Measurements from ENCODE around the gene BAZ2A. TPM values are rescaled to one million over a fixed set of nuclear protein-coding genes. Genes with fewer than 3 reads are reported as not detected.
A peak's percentile ranks its signal among the peaks of the same experiment; 100 is the strongest.

The BAZ2A gene
- polyA plus RNA-seq, 1 donor (not counting 4 experiments of a cell fraction or from before 2014, with no cell fraction given): 55.7 TPM

DNA sequence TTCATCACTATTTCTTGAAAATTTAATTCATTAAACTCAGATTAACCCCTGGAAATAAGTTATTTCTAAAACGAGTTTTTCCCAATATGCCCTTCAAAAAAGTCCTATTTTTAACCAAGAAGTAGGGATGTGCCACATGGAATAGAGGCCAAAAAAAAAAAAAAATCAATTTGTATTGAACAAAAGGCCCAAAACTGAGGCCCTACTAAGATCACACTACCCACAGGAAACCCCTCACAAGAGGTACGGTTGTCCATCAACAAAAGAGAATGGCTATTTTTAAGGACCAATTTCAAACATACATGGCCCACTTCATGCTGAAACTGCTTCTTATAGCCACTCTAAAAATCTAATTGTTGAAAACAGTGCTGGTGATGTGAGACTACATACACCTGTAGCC is 7.5 kb upstream of the BAZ2A start:
- peaks cover 33% of the 10 kb centered on the region for H3K4me1 ChIP-seq (ENCODE audit: control insufficient read depth, extremely low read depth, insufficient read depth, low read length)
- H3K36me3 ChIP-seq (ENCODE audit: control insufficient read depth in 2 of 2, extremely low read depth in 1 of 2, insufficient read depth in 2 of 2, low read length in 2 of 2): peaks cover 14 to 34% of the 10 kb centered on the region in 2 experiments
- dilution Hi-C loops (cut with MboI; ENCODE audit: extremely low pct_ligation_motif_present, low sequenced_read_pairs): no loop called here
- H2AFZ ChIP-seq (ENCODE audit: control insufficient read depth, low read length): no peak overlapping the region
- no peaks in the 10 kb centered on the region for H3K27me3 ChIP-seq (ENCODE audit: control insufficient read depth, extremely low read depth, insufficient read depth, low read length)
- no peak overlapping the region for H3K4me3 ChIP-seq (ENCODE audit: control insufficient read depth in 2 of 3, extremely low read depth in 1 of 3, insufficient read depth in 2 of 3, low read depth in 1 of 3, low read length in 3 of 3)
- H3K9me3 ChIP-seq (ENCODE audit: control insufficient read depth, low read depth, low read length): no peaks in the 10 kb centered on the region
- peak overlapping the region; percentile 29 for H3K27ac ChIP-seq (ENCODE audit: control insufficient read depth, insufficient read depth, low read length)
- H3K9me1 ChIP-seq (ENCODE audit: control insufficient read depth, extremely low read depth, insufficient read depth, low read length): peaks cover 4% of the 10 kb centered on the region
- no peak overlapping the region for H3K9ac ChIP-seq (ENCODE audit: control insufficient read depth, extremely low read depth, insufficient read depth, low read length)
- H3K79me2 ChIP-seq (ENCODE audit: control insufficient read depth, insufficient read depth, low read length): peaks cover 45% of the 10 kb centered on the region
- H4K20me1 ChIP-seq (ENCODE audit: control insufficient read depth, extremely low read depth, insufficient read depth, low read length): no peaks in the 10 kb centered on the region
- TF ChIP-seq CTCF (optimal IDR thresholded peaks at IDR 0.05 in 1 of 3, IDR thresholded peaks at IDR 0.05 in 1 of 3, conservative IDR thresholded peaks at IDR 0.05 in 1 of 3; ENCODE audit: extremely low read depth in 1 of 3, insufficient read depth in 2 of 3, low read length in 3 of 3): no peak
- no peak for TF ChIP-seq EZH2 (IDR thresholded peaks at IDR 0.05; ENCODE audit: low read length)
- DNase-seq (ENCODE audit: low read depth, low spot score) (no peak), FAIRE-seq (no peak)
- no peak overlapping the region for H3K4me2 ChIP-seq (ENCODE audit: control insufficient read depth, extremely low read depth, insufficient read depth, low read depth, low read length)

DNA sequence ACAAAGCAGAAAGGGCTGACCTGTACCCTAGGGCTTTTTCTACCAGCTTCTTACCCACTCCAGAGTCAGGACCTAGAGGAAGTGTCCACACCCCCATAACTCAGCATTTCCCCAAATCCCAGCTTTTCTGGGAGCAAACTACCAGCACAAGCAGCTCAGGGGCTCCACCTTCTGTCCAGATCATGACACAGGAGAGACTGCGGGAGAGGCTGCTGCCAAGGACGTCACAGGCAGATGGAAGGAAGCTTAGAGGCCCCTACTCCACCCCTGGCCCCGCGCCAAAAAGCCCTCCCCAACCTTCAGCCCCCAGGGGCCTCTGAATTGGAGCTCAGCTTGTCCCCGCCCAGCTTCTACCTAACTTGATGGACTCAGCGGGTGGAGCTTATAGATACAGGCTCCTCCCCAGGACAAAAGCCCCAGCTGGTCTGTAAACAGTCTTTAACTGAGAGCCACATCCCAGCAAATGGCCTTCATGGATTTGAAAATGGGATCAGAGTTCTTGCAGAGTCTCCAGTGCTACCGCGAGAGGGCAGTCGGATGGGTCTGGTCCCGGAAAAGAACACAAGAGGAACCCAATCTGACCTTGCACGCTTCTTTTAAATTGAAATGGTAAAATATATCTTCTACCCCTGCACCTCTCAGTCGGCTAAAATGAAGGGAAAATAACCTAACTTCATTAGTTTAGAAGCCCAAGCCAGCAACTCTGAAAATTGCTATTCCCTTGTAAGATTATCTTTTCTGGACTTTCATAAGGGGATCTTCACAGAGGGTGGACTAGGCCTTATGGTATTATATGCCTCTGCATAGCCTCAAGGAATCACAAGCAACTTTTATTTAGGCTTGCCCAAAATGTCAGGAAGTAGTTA is 6.8 kb upstream of the BAZ2A start:
- Histone ChIP-seq H3K4me3 (ENCODE audit: control insufficient read depth in 2 of 3, extremely low read depth in 1 of 3, insufficient read depth in 2 of 3, low read depth in 1 of 3, low read length in 3 of 3) (peak overlapping the region; percentile 58 to 95 (median 94)), H3K4me1 (ENCODE audit: control insufficient read depth, extremely low read depth, insufficient read depth, low read length) (peaks cover 41% of the 10 kb centered on the region), H3K4me2 (ENCODE audit: control insufficient read depth, extremely low read depth, insufficient read depth, low read depth, low read length) (peak overlapping the region; percentile 100), H3K27me3 (ENCODE audit: control insufficient read depth, extremely low read depth, insufficient read depth, low read length) (no peaks in the 10 kb centered on the region), H3K36me3 (ENCODE audit: control insufficient read depth in 2 of 2, extremely low read depth in 1 of 2, insufficient read depth in 2 of 2, low read length in 2 of 2) (peaks cover 9 to 28% of the 10 kb centered on the region in 2 experiments), H2AFZ (ENCODE audit: control insufficient read depth, low read length) (no peak overlapping the region), H3K27ac (ENCODE audit: control insufficient read depth, insufficient read depth, low read length) (peak overlapping the region; percentile 93), H3K9ac (ENCODE audit: control insufficient read depth, extremely low read depth, insufficient read depth, low read length) (peak overlapping the region; percentile 90), H3K79me2 (ENCODE audit: control insufficient read depth, insufficient read depth, low read length) (peaks cover 44% of the 10 kb centered on the region), H4K20me1 (ENCODE audit: control insufficient read depth, extremely low read depth, insufficient read depth, low read length) (no peaks in the 10 kb centered on the region), H3K9me3 (ENCODE audit: control insufficient read depth, low read depth, low read length) (no peaks in the 10 kb centered on the region), H3K9me1 (ENCODE audit: control insufficient read depth, extremely low read depth, insufficient read depth, low read length) (peaks cover 4% of the 10 kb centered on the region)
- FAIRE-seq (peak; percentile 64), DNase-seq (ENCODE audit: low read depth, low spot score) (peak; percentile 96)
- dilution Hi-C loops (cut with MboI; ENCODE audit: extremely low pct_ligation_motif_present, low sequenced_read_pairs): no loop called here
- TF ChIP-seq CTCF (optimal IDR thresholded peaks at IDR 0.05 in 1 of 3, IDR thresholded peaks at IDR 0.05 in 1 of 3, conservative IDR thresholded peaks at IDR 0.05 in 1 of 3; ENCODE audit: extremely low read depth in 1 of 3, insufficient read depth in 2 of 3, low read length in 3 of 3) (peak; percentile 70 to 85 (median 83)), EZH2 (IDR thresholded peaks at IDR 0.05; ENCODE audit: low read length) (no peak)
